HEK293T (cell line): ENCODE data around the gene DYNLT2B.
"Not testable (repeated sequence)": the region's sequence is repeated elsewhere in the genome, so short reads cannot be mapped to it uniquely, and the experiment has no call there.

Source experiments
- CTCF ChIA-PET: fragments of 350-600 bp; formaldehyde crosslinking; extraction: SDS; loops from one replicate; lab custom pipeline; 2021; ENCODE audit warnings: antibody characterized with exemption, inconsistent platforms; lab: Yijun Ruan, JAX
- POLR2A ChIA-PET: fragments of 350-600 bp; formaldehyde crosslinking; extraction: SDS; loops from one replicate; lab custom pipeline; 2020; ENCODE audit warnings: antibody characterized with exemption, inconsistent platforms; lab: Yijun Ruan, JAX
- DNase-seq: peaks from one replicate; pipeline ENCODE4 v3.0.0; 2012; ENCODE audit warnings: mixed read lengths; ENCODE audit errors: extremely low spot score
- ARNT ChIP-seq: fragments of 450-650 bp; IDR thresholded peaks from 2 replicates; pipeline ENCODE4 v1.6.1; 2017; ENCODE audit warnings: mild to moderate bottlenecking
- BHLHE40 ChIP-seq: fragments of 450-650 bp; IDR thresholded peaks from 2 replicates; pipeline ENCODE4 v1.6.1; 2016; ENCODE audit warnings: mild to moderate bottlenecking, moderate library complexity, borderline replicate concordance
- CTBP1 ChIP-seq: fragments of 450-650 bp; IDR thresholded peaks from 2 replicates; pipeline ENCODE4 v1.6.1; 2016; ENCODE audit warnings: borderline replicate concordance
- ELF4 ChIP-seq: fragments of 450-650 bp; IDR thresholded peaks from 2 replicates; pipeline ENCODE4 v1.6.1; 2017; ENCODE audit warnings: antibody characterized with exemption
- FOXA1 ChIP-seq: fragments of 450-650 bp; IDR thresholded peaks from 2 replicates; pipeline ENCODE4 v1.6.1; 2016; ENCODE audit warnings: mild to moderate bottlenecking
- FOXK2 ChIP-seq: fragments of 450-650 bp; IDR thresholded peaks from 2 replicates; pipeline ENCODE4 v1.6.1; 2016; ENCODE audit warnings: mild to moderate bottlenecking
- FOXM1 ChIP-seq: fragments of 450-650 bp; IDR thresholded peaks from 2 replicates; pipeline ENCODE4 v1.6.1; 2017; ENCODE audit warnings: mild to moderate bottlenecking, borderline replicate concordance
- HDGF ChIP-seq: fragments of 450-650 bp; IDR thresholded peaks from 2 replicates; pipeline ENCODE4 v1.6.1; 2017; ENCODE audit warnings: antibody characterized with exemption, borderline replicate concordance
- L3MBTL2 ChIP-seq: fragments of 450-650 bp; conservative IDR thresholded peaks from 2 replicates; pipeline ENCODE4 v1.6.1; 2016; ENCODE audit warnings: mild to moderate bottlenecking
- LEF1 ChIP-seq: fragments of 450-650 bp; IDR thresholded peaks from 2 replicates; pipeline ENCODE4 v1.6.1; 2017; ENCODE audit warnings: mild to moderate bottlenecking, borderline replicate concordance
- NFRKB ChIP-seq: fragments of 450-650 bp; IDR thresholded peaks from 2 replicates; pipeline ENCODE4 v1.6.1; 2016; ENCODE audit warnings: mild to moderate bottlenecking, moderate library complexity
- SP1 ChIP-seq: fragments of 450-650 bp; IDR thresholded peaks from 2 replicates; pipeline ENCODE4 v1.6.1; 2017
- SUZ12 ChIP-seq: fragments of 450-650 bp; IDR thresholded peaks from 2 replicates; pipeline ENCODE4 v1.6.1; 2016; ENCODE audit warnings: mild to moderate bottlenecking
- TARDBP ChIP-seq: fragments of 450-650 bp; IDR thresholded peaks from 2 replicates; pipeline ENCODE4 v1.6.1; 2016
- ZNF384 ChIP-seq: fragments of 450-650 bp; IDR thresholded peaks from 2 replicates; pipeline ENCODE4 v1.6.1; 2016
- TF ChIP-seq, protein P1 (sequence below): fragments of 450-650 bp; IDR thresholded peaks from 2 replicates; pipeline ENCODE4 v1.6.1; 2016

Gene DYNLT2B

DNA sequence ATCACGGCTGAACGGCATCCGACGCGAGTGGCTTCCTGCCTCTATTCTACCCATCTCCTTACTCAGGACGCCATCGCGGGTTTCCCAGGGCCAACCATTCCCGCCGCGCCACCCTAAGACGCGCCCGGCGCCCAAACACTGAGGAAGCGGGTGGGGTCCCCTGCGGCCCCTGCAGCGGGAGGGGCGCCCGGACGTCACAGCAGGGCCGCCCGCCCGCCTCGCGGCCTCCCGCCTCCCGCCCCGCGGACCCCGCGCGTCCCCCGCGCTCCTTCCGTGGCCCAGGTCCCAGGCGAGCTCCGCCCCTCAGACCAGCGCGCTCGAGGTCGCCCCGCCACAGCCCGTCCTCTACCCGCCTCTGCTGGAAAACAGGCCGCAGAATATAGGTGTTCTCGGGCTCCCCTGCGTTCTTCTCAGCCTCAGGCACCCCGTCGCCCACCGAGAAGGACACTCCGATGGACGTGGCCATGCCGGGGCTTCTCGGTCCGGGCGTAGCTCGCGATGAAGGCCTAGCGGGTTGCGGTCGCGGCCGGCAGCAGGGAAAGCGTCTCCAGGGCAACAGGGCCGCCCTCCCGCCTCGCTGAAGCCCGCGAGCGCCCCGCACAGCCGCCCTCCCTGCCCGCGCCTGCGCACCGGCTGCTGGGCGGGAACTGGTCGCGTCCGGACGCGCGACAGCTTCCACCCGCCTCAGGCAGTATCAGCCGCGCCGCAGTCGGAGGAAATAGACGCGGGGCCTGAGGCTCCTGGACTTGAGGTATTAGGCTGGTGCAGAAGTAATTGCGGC is at the start of gene DYNLT2B:
Gene DYNLT2B, minus strand, starts transcription at position 554 of the 781 bp plus-strand sequence. Its CDS starts 88 bp downstream, at position 466.
- DNase-seq: peak; percentile 93
- TF ChIP-seq FOXM1: no peak
- TF ChIP-seq L3MBTL2: peak; percentile 73
- TF ChIP-seq, protein P1, sequence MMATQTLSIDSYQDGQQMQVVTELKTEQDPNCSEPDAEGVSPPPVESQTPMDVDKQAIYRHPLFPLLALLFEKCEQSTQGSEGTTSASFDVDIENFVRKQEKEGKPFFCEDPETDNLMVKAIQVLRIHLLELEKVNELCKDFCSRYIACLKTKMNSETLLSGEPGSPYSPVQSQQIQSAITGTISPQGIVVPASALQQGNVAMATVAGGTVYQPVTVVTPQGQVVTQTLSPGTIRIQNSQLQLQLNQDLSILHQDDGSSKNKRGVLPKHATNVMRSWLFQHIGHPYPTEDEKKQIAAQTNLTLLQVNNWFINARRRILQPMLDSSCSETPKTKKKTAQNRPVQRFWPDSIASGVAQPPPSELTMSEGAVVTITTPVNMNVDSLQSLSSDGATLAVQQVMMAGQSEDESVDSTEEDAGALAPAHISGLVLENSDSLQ: no peak
- ChIA-PET CTCF (no interaction called here), POLR2A (interaction anchor here (0.8 to 1.4 kb wide), 7 partner anchors 9 to 114 kb away, joined by 3 to 7 read pairs (median 4); partner anchors contain the start of genes PCYT1A and UBXN7)

DNA sequence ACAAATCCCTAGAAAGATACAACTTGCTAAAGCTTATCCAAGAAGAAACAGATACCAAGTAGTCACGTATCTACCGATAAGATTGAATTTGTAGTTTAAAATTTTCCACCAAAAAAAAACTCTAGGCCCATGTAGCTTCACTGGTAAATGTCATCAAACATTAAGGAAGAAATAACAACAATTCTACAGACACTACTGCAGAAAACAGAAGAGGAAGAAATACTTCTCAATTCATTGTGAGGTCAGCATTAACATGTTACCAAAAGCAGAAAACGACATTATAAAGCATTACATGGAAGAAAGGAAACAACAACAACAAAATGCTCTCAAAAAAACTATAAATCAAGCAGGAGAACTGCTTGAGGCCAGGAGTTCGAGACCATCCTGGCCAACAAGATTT is 47.7 kb upstream of the DYNLT2B start:
- no peak for DNase-seq
- TF ChIP-seq L3MBTL2: no peak
- no peak for TF ChIP-seq BHLHE40
- TF ChIP-seq ZNF384: no peak
- no peak for TF ChIP-seq LEF1
- TF ChIP-seq FOXA1: no peak
- no peak for TF ChIP-seq SP1
- TF ChIP-seq FOXM1: no peak
- no peak for TF ChIP-seq ARNT
- no peak for TF ChIP-seq FOXK2
- no peak for TF ChIP-seq TARDBP
- TF ChIP-seq CTBP1: no peak
- no peak for TF ChIP-seq SUZ12
- ChIA-PET POLR2A (no interaction called here), CTCF (interaction anchor here (0.6 kb wide), 1 partner anchor 85 kb away, joined by 8 read pairs; no protein-coding TSS in a partner anchor)

DNA sequence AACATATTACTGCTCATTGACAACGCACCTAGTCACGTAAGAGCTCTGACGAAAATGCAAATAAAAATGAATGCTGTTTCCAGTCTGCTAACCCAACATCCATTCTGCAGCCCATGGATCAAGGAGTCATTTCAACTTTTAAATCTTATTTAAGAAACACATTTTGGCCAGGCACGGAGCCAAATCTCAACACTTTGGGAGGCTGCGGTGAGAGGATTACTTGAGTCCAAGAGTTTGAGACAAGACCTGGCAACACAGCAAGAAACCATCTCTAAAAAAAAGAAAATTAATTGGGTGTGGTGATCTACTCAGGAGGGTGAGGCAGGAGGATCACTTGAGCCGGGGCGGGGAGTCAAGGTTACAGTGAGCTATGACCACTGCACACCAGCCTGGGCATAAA is 42.5 kb upstream of the DYNLT2B start:
- ChIA-PET POLR2A (no interaction called here), CTCF (no interaction called here)
- TF ChIP-seq TARDBP: no peak
- TF ChIP-seq HDGF: no peak
- no peak for TF ChIP-seq FOXA1
- TF ChIP-seq L3MBTL2: no peak
- TF ChIP-seq CTBP1: no peak
- TF ChIP-seq, protein P1: no peak
- TF ChIP-seq FOXM1: no peak
- no peak for TF ChIP-seq LEF1
- no peak for DNase-seq

GRCh38 chr3:196358540-196358939 is 40.5 kb upstream of the DYNLT2B start:
- POLR2A ChIA-PET, CTCF ChIA-PET: not testable (repeated sequence)

DNA sequence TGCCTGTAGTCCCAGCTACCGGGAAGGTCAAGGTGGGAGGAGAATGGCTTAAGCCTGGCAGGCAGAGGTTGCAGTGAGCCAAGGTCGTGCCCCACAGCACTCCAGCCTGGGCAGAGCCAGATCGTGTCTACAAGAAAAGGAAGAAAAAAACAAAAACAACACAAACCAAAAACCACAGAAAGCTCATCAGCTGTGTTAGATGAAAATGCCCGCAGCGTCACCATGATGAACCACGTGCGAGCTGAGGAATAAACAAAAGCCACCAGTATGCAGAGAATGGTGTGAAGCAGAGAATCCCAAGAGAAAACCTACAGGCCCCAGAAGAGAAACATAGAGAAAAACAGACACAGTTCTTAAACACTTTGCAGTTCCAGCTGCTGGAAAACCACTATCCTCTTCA is 39.9 kb upstream of the DYNLT2B start:
- POLR2A ChIA-PET: no interaction called here
- CTCF ChIA-PET: no interaction called here
- no peak for DNase-seq
- TF ChIP-seq FOXA1 (no peak), HDGF (no peak), SUZ12 (no peak), TARDBP (no peak), SP1 (no peak), ELF4 (no peak), ARNT (no peak), CTBP1 (no peak), BHLHE40 (no peak)
- TF ChIP-seq, protein P1: no peak

More at GRCh38 chr3:196358540-196358939, 40.5 kb upstream of the DYNLT2B start:
- DNase-seq: not testable (repeated sequence)

- DNase-seq: no peak
- ChIA-PET CTCF (no interaction called here), POLR2A (no interaction called here)
- TF ChIP-seq NFRKB (no peak), FOXK2 (no peak), ARNT (no peak), ELF4 (no peak), ZNF384 (no peak), BHLHE40 (no peak), FOXM1 (no peak), SUZ12 (no peak), TARDBP (no peak), FOXA1 (no peak)
- TF ChIP-seq, protein P1: no peak
Measured at GRCh38 chr3:196356556-196356955, 38.5 kb upstream of the DYNLT2B start.
